Measurements from ENCODE around the gene PREX1.

GRCh38 chr20:48659858-48660257 lies 167.9 kb downstream of the PREX1 start:
- TF ChIP-seq RFX5 (IDR thresholded peaks at IDR 0.05; ENCODE audit: low read depth, low read length) (no peak), CTCF (conservative IDR thresholded peaks at IDR 0.05; ENCODE audit: low read depth, low read length) (no peak), POLR2A (IDR thresholded peaks at IDR 0.05; ENCODE audit: low read depth, low read length) (no peak), RAD21 (IDR thresholded peaks at IDR 0.05; ENCODE audit: low read length) (no peak)
